Activated B cell treated with CpG ODN at 0.5 μM for 24 hours (primary cell): ENCODE data around the gene WNK1. TPM values are rescaled to one million over a fixed set of nuclear protein-coding genes. Genes with fewer than 3 reads are reported as not detected.

Experiments used
- ATAC-seq: fragments of 200-7000 bp; cut with Tn5 transposase; one replicate; pipeline ENCODE4 v1.10.0; 2021; ENCODE audit warnings: low read depth, mild to moderate bottlenecking, moderate library complexity
- CTCF ChIA-PET: fragments of 350-600 bp; sonication (Branson Sonifier 250); formaldehyde crosslinking; loops from one replicate; lab custom pipeline; 2021; ENCODE audit warnings: antibody characterized with exemption; lab: Charles Lee
- POLR2A ChIA-PET: fragments of 350-600 bp; sonication (Branson Sonifier 250); formaldehyde crosslinking; loops from one replicate; lab custom pipeline; 2021; ENCODE audit warnings: antibody characterized with exemption; lab: Charles Lee
- DNase-seq: peaks from one replicate; pipeline ENCODE4 v3.0.0; 2022
- H3K27ac Mint-ChIP-seq: one replicate; pipeline ENCODE4 v1.8.0; 2020; ENCODE audit warnings: mixed read lengths
- H3K27me3 Mint-ChIP-seq: one replicate; pipeline ENCODE4 v1.8.0; 2021; ENCODE audit warnings: mixed read lengths
- H3K36me3 Mint-ChIP-seq: one replicate; pipeline ENCODE4 v1.8.0; 2021; ENCODE audit warnings: low read depth, mixed read lengths
- H3K4me1 Mint-ChIP-seq: one replicate; pipeline ENCODE4 v1.8.0; 2021; ENCODE audit warnings: mixed read lengths
- H3K4me3 Mint-ChIP-seq: one replicate; pipeline ENCODE4 v1.8.0; 2020; ENCODE audit warnings: mild to moderate bottlenecking, mixed read lengths
- H3K9me3 Mint-ChIP-seq: one replicate; pipeline ENCODE4 v1.8.0; 2020; ENCODE audit warnings: mixed read lengths
- CTCF ChIP-seq: fragments of 200-600 bp; IDR thresholded peaks from one replicate; pipeline ENCODE4 v1.8.0; 2022; ENCODE audit warnings: antibody characterized with exemption, mild to moderate bottlenecking
- intact Hi-C: fragments of 100-400 bp; cut with micrococcal nuclease; formaldehyde crosslinking; loops from one replicate; pipeline ENCODE4 v1.15.1; 2024
- total RNA-seq: library from RNA; stranded (reverse); gene quantifications from 2 replicates; pipeline ENCODE4 v1.2.3, GENCODE V29; 2022

The WNK1 gene
- total RNA-seq, 1 donor from 2014 or later = 155 TPM

DNA sequence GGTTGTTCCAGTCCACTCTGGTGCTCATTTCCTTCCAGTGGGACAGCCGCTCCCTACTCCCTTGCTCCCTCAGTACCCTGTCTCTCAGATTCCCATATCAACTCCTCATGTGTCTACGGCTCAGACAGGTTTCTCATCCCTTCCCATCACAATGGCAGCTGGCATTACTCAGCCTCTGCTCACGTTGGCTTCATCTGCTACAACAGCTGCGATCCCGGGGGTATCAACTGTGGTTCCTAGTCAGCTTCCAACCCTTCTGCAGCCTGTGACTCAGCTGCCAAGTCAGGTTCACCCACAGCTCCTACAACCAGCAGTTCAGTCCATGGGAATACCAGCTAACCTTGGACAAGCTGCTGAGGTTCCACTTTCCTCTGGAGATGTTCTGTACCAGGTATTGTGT, 127.3 kb downstream of the WNK1 start:
- Mint-ChIP-seq H3K27me3 (no peaks in the 10 kb centered on the region), H3K4me1 (no peaks in the 10 kb centered on the region), H3K4me3 (no peak overlapping the region), H3K36me3 (peaks cover 80% of the 10 kb centered on the region), H3K9me3 (no peaks in the 10 kb centered on the region), H3K27ac (no peak overlapping the region)
- ChIA-PET POLR2A (no interaction called here), CTCF (interaction anchor here (0.9 kb wide), 1 partner anchor 303 kb away, joined by 3 read pairs; no protein-coding TSS in a partner anchor)
- no peak for DNase-seq
- TF ChIP-seq CTCF = no peak
- intact Hi-C loops = no loop called here
- ATAC-seq = no peak

DNA sequence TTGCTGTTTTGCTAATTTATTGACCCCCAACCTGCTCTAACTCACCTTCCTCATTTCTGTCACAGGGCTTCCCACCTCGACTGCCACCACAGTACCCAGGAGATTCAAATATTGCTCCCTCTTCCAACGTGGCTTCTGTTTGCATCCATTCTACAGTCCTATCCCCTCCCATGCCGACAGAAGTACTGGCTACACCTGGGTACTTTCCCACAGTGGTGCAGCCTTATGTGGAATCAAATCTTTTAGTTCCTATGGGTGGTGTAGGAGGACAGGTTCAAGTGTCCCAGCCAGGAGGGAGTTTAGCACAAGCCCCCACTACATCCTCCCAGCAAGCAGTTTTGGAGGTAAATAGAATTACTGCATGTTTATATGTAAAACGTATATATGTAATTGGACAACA, 128.3 kb downstream of the WNK1 start:
- Mint-ChIP-seq H3K27ac (no peak overlapping the region), H3K27me3 (no peaks in the 10 kb centered on the region), H3K4me3 (no peak overlapping the region), H3K9me3 (no peaks in the 10 kb centered on the region), H3K36me3 (peaks cover 81% of the 10 kb centered on the region), H3K4me1 (no peaks in the 10 kb centered on the region)
- ATAC-seq = no peak
- intact Hi-C loops = no loop called here
- no peak for TF ChIP-seq CTCF
- ChIA-PET POLR2A (no interaction called here), CTCF (no interaction called here)
- DNase-seq = no peak

GRCh38 chr12:884746-885414, 132.5 kb downstream of the WNK1 start:
- Mint-ChIP-seq H3K4me3 (no peak overlapping the region), H3K27ac (no peak overlapping the region), H3K36me3 (peaks cover 94% of the 10 kb centered on the region), H3K9me3 (no peaks in the 10 kb centered on the region), H3K27me3 (no peaks in the 10 kb centered on the region), H3K4me1 (no peaks in the 10 kb centered on the region)
- ChIA-PET POLR2A (no interaction called here), CTCF (interaction anchor here (0.6 to 1.5 kb wide), 2 partner anchors 208 to 750 kb away, joined by 3 to 4 read pairs; no protein-coding TSS in a partner anchor)
- no peak for TF ChIP-seq CTCF
- ATAC-seq = no peak
- DNase-seq = no peak
- intact Hi-C loops = no loop called here

- POLR2A ChIA-PET = no interaction called here
- peaks cover 93% of the 10 kb centered on the region for H3K36me3 Mint-ChIP-seq
Observed at GRCh38 chr12:885701-886100, 133.3 kb downstream of the WNK1 start.

More at GRCh38 chr12:885701-886100, 133.3 kb downstream of the WNK1 start:
- CTCF ChIA-PET = interaction anchor here (0.6 to 1.5 kb wide), 2 partner anchors 207 to 749 kb away, joined by 3 to 4 read pairs; no protein-coding TSS in a partner anchor
- H3K9me3 Mint-ChIP-seq = no peaks in the 10 kb centered on the region
- intact Hi-C loops = no loop called here
- ATAC-seq (no peak), DNase-seq (no peak)
- H3K4me1 Mint-ChIP-seq = no peaks in the 10 kb centered on the region
- TF ChIP-seq CTCF = no peak
- no peak overlapping the region for H3K4me3 Mint-ChIP-seq
- no peaks in the 10 kb centered on the region for H3K27me3 Mint-ChIP-seq
- no peak overlapping the region for H3K27ac Mint-ChIP-seq
